SU-DHL-6 (cell line): ENCODE results near the gene PNO1.
A peak's percentile ranks its signal among the peaks of the same experiment; 100 is the strongest.

ENCODE experiments used
- H2AFZ ChIP-seq: fragments of 200-600 bp; sonication (generic); 2 replicates; pipeline ENCODE4 v1.6.1; 2014; ENCODE audit warnings: low read depth, mild to moderate bottlenecking, moderate library complexity, mixed read lengths, antibody characterized with exemption, low read length; ENCODE audit not compliant: severe bottlenecking
- H3F3A ChIP-seq: fragments of 200-600 bp; shearing (Covaris generic); 2 replicates; pipeline ENCODE4 v1.6.0; 2016; ENCODE audit warnings: antibody characterized with exemption, mild to moderate bottlenecking; ENCODE audit not compliant: insufficient read depth
- H3K27ac ChIP-seq: fragments of 200-600 bp; sonication (generic); 2 replicates; pipeline ENCODE4 v1.5.1; 2016; ENCODE audit warnings: low read depth, mild to moderate bottlenecking, low read length, moderate library complexity, mixed read lengths
- H3K27me3 ChIP-seq: fragments of 200-600 bp; sonication (generic), shearing (Covaris generic); 2 replicates; pipeline ENCODE4 v1.6.0; 2014; ENCODE audit warnings: mild to moderate bottlenecking, low read length
- H3K36me3 ChIP-seq: fragments of 200-600 bp; sonication (generic); 2 replicates; pipeline ENCODE4 v1.6.1; 2014; ENCODE audit warnings: mild to moderate bottlenecking, low read length, mixed read lengths
- H3K4me2 ChIP-seq: fragments of 300-600, 200-600 bp; shearing (Covaris generic), sonication (generic); 2 replicates; pipeline ENCODE4 v1.6.0; 2014; ENCODE audit warnings: low read length, low read depth, mild to moderate bottlenecking; ENCODE audit not compliant: poor library complexity, severe bottlenecking
- H3K4me3 ChIP-seq: fragments of 200-600 bp; sonication (generic); 2 replicates; pipeline ENCODE4 v1.5.1; 2014; ENCODE audit warnings: antibody characterized with exemption, low read length, mild to moderate bottlenecking, mixed read lengths; ENCODE audit not compliant: insufficient read depth, poor library complexity, severe bottlenecking
- H3K79me2 ChIP-seq: fragments of 200-600 bp; sonication (generic); 2 replicates; pipeline ENCODE4 v1.6.1; 2014; ENCODE audit warnings: mild to moderate bottlenecking, low read length, moderate library complexity; ENCODE audit not compliant: insufficient read depth
- H3K9ac ChIP-seq: fragments of 200-600 bp; sonication (generic); 2 replicates; pipeline ENCODE4 v1.7.0; 2014; ENCODE audit warnings: mild to moderate bottlenecking, low read length
- H3K9me2 ChIP-seq: fragments of 200-600 bp; sonication (generic); replicated peaks from 2 replicates; pipeline ENCODE4 v1.6.1; 2014; ENCODE audit warnings: low read length; ENCODE audit not compliant: insufficient read depth
- H3K9me3 ChIP-seq: fragments of 200-600 bp; sonication (generic); 2 replicates; pipeline ENCODE4 v1.6.1; 2014; ENCODE audit warnings: low read length, mixed read lengths; ENCODE audit not compliant: insufficient read depth
- H4K20me1 ChIP-seq: fragments of 200-600 bp; sonication (generic); 2 replicates; pipeline ENCODE4 v1.6.1; 2014; ENCODE audit warnings: low read depth, mild to moderate bottlenecking, antibody characterized with exemption, low read length, moderate library complexity, mixed read lengths
- CTCF ChIP-seq: fragments of 200-600 bp; sonication (generic); IDR thresholded peaks from one replicate; pipeline ENCODE4 v1.5.1; 2017; ENCODE audit warnings: antibody characterized with exemption, mild to moderate bottlenecking, low read length, moderate library complexity; ENCODE audit not compliant: insufficient read depth, poor library complexity, severe bottlenecking
- EZH2phosphoT487 ChIP-seq: fragments of 200-600 bp; sonication (generic), shearing (Covaris generic); conservative IDR thresholded peaks from 2 replicates; pipeline ENCODE4 v1.6.1; 2018; ENCODE audit warnings: mild to moderate bottlenecking, antibody characterized with exemption, low read length, moderate library complexity, mixed read lengths

The PNO1 gene

GRCh38 chr2:68200157-68200787 is 42.6 kb downstream of the PNO1 start:
- Histone ChIP-seq H3F3A (peaks cover 67% of the 10 kb centered on the region), H3K27ac (peak overlapping the region; percentile 41), H3K9ac (no peak overlapping the region), H3K4me2 (peak overlapping the region; percentile 30), H4K20me1 (peaks cover 31% of the 10 kb centered on the region), H3K4me3 (no peak overlapping the region), H3K9me3 (no peaks in the 10 kb centered on the region), H2AFZ (no peak overlapping the region), H3K36me3 (peaks cover 5% of the 10 kb centered on the region; the same call in 1 of the 2 replicates), H3K79me2 (peaks cover 95% of the 10 kb centered on the region), H3K27me3 (no peaks in the 10 kb centered on the region), H3K9me2 (no peaks in the 10 kb centered on the region)
- TF ChIP-seq CTCF (no peak), EZH2phosphoT487 (no peak)

DNA sequence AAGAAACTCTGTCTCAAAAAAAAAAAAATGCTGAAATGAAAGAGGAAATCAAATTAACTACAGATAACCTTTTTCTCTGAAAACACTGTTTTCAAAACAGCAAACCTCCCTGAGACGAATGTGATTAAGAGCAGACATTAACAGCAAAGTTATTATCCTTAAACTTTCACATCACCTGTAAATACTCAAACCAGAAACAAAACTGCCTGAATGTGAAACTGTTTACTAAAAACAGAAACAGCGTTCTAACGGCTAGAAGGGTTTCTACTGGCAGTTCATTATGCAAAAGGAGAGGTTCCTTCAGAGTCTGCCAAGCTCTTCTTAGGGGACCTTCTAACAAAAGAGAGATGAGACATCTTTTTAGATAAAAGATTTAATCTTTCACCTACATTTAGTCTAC is 45.9 kb downstream of the PNO1 start:
- no peaks in the 10 kb centered on the region for H3K9me3 ChIP-seq
- H3K4me2 ChIP-seq = peak overlapping the region; percentile 74
- H4K20me1 ChIP-seq = peaks cover 22% of the 10 kb centered on the region
- peak overlapping the region; percentile 15; the same call in 1 of the 2 replicates for H3K9ac ChIP-seq
- no peaks in the 10 kb centered on the region for H3K27me3 ChIP-seq
- peaks cover 100% of the 10 kb centered on the region for H3K79me2 ChIP-seq
- peak overlapping the region; percentile 83 for H3K27ac ChIP-seq
- H2AFZ ChIP-seq = no peak overlapping the region
- TF ChIP-seq EZH2phosphoT487 = no peak
- TF ChIP-seq CTCF = no peak
- peak overlapping the region; percentile 22 for H3K4me3 ChIP-seq
- H3K9me2 ChIP-seq = no peaks in the 10 kb centered on the region
- peaks cover 5% of the 10 kb centered on the region; the same call in 1 of the 2 replicates for H3K36me3 ChIP-seq
- H3F3A ChIP-seq = peaks cover 60% of the 10 kb centered on the region

- Histone ChIP-seq H3K27me3 (no peaks in the 10 kb centered on the region), H2AFZ (no peak overlapping the region), H3F3A (peaks cover 31% of the 10 kb centered on the region), H3K9me2 (no peaks in the 10 kb centered on the region), H3K4me3 (no peak overlapping the region), H4K20me1 (peaks cover 9% of the 10 kb centered on the region; the same call in 1 of the 2 replicates), H3K9me3 (no peaks in the 10 kb centered on the region), H3K9ac (no peak overlapping the region), H3K79me2 (peaks cover 98% of the 10 kb centered on the region), H3K27ac (peak overlapping the region; percentile 52), H3K36me3 (no peaks in the 10 kb centered on the region), H3K4me2 (peak overlapping the region; percentile 15)
- no peak for TF ChIP-seq CTCF
- no peak for TF ChIP-seq EZH2phosphoT487
Measured at GRCh38 chr2:68206793-68207192, 49.1 kb downstream of the PNO1 start.
